Activated naive CD4-positive, alpha-beta T cell treated with anti-CD3 and anti-CD28 coated beads for 36 hours (primary cell): ENCODE results near the gene SMARCC2. TPM values are rescaled to one million over a fixed set of nuclear protein-coding genes. Genes with fewer than 3 reads are reported as not detected.

ENCODE experiments used
- CTCF ChIA-PET: fragments of 350-600 bp; sonication (Branson Sonifier 250); formaldehyde crosslinking; loops from one replicate; lab custom pipeline; 2021; ENCODE audit warnings: antibody characterized with exemption; lab: Charles Lee
- DNase-seq: peaks from one replicate; pipeline ENCODE4 v3.0.0-alpha.2; 2020
- H3K27ac Mint-ChIP-seq: one replicate; pipeline ENCODE4 v1.8.0; 2021; ENCODE audit warnings: mild to moderate bottlenecking, mixed read lengths
- H3K27me3 Mint-ChIP-seq: one replicate; pipeline ENCODE4 v1.8.0; 2021; ENCODE audit warnings: low read depth, mixed read lengths
- H3K36me3 Mint-ChIP-seq: one replicate; pipeline ENCODE4 v1.8.0; 2021; ENCODE audit warnings: low read depth, mixed read lengths
- H3K4me1 Mint-ChIP-seq: one replicate; pipeline ENCODE4 v1.8.0; 2021; ENCODE audit warnings: low read depth, mixed read lengths
- H3K4me3 Mint-ChIP-seq: one replicate; pipeline ENCODE4 v1.8.0; 2021; ENCODE audit warnings: mild to moderate bottlenecking, moderate library complexity, mixed read lengths
- H3K9me3 Mint-ChIP-seq: one replicate; pipeline ENCODE4 v1.8.0; 2021; ENCODE audit warnings: mixed read lengths
- intact Hi-C: fragments of 100-400 bp; cut with micrococcal nuclease; formaldehyde crosslinking; loops from one replicate; pipeline ENCODE4 v1.15.1; 2023
- total RNA-seq, 2 experiments: library from RNA; stranded (reverse); gene quantifications; one replicate each; pipeline ENCODE4 v1.2.3, GENCODE V29; 2021

Gene SMARCC2
- total RNA-seq, 2 experiments from 2014 or later, result 75.8 to 79.0 TPM

- no peaks in the 10 kb centered on the region for H3K9me3 Mint-ChIP-seq
- intact Hi-C loops, result no loop called here
- peak overlapping the region; percentile 3 for H3K27ac Mint-ChIP-seq
- H3K4me3 Mint-ChIP-seq, result no peak overlapping the region
- H3K36me3 Mint-ChIP-seq, result peaks cover 62% of the 10 kb centered on the region
- CTCF ChIA-PET, result interaction anchor here (0.6 to 6.7 kb wide), 8 partner anchors 12 to 415 kb away, joined by 3 to 43 read pairs (median 6); partner anchors contain the start of gene ZC3H10
- DNase-seq, result no peak
- peaks cover 29% of the 10 kb centered on the region for H3K4me1 Mint-ChIP-seq
- H3K27me3 Mint-ChIP-seq, result no peaks in the 10 kb centered on the region
Observed at GRCh38 chr12:56162468-56163290, 26.6 kb downstream of the SMARCC2 start.

GRCh38 chr12:56161690-56162351 is 27.5 kb downstream of the SMARCC2 start:
- DNase-seq, result no peak
- Mint-ChIP-seq H3K4me1 (peaks cover 35% of the 10 kb centered on the region), H3K4me3 (peak overlapping the region; percentile 25), H3K27me3 (no peaks in the 10 kb centered on the region), H3K27ac (peak overlapping the region; percentile 95), H3K36me3 (peaks cover 62% of the 10 kb centered on the region), H3K9me3 (no peaks in the 10 kb centered on the region)
- CTCF ChIA-PET, result interaction anchor here (0.6 to 6.7 kb wide), 10 partner anchors 10 to 414 kb away, joined by 3 to 43 read pairs (median 5); partner anchors contain the start of genes MYL6B, RNF41 and ZC3H10
- intact Hi-C loops, result no loop called here

GRCh38 chr12:56160894-56161689 is 28.2 kb downstream of the SMARCC2 start:
- intact Hi-C loops, result loop anchor here (1.0 kb wide), 2 partner anchors 9 to 63 kb away; partner anchors contain the start of genes MYL6B and NABP2
- peaks cover 62% of the 10 kb centered on the region for H3K36me3 Mint-ChIP-seq
- H3K27me3 Mint-ChIP-seq, result no peaks in the 10 kb centered on the region
- CTCF ChIA-PET, result interaction anchor here (0.6 to 6.7 kb wide), 9 partner anchors 9 to 114 kb away, joined by 3 to 43 read pairs (median 5); partner anchors contain the start of genes MYL6B, RNF41, SMARCC2 and ZC3H10
- peaks cover 35% of the 10 kb centered on the region for H3K4me1 Mint-ChIP-seq
- no peak for DNase-seq
- no peaks in the 10 kb centered on the region for H3K9me3 Mint-ChIP-seq
- H3K27ac Mint-ChIP-seq, result peak overlapping the region; percentile 95
- H3K4me3 Mint-ChIP-seq, result peak overlapping the region; percentile 96

- Mint-ChIP-seq H3K4me1 (peaks cover 35% of the 10 kb centered on the region), H3K36me3 (peaks cover 62% of the 10 kb centered on the region), H3K27me3 (no peaks in the 10 kb centered on the region), H3K4me3 (peak overlapping the region; percentile 96), H3K27ac (peak overlapping the region; percentile 95), H3K9me3 (no peaks in the 10 kb centered on the region)
- CTCF ChIA-PET, result interaction anchor here (1.2 to 6.7 kb wide), 6 partner anchors 9 to 62 kb away, joined by 4 to 43 read pairs (median 8); partner anchors contain the start of genes ESYT1, MYL6B, RNF41 and SMARCC2
- intact Hi-C loops, result loop anchor here (1.0 kb wide), 2 partner anchors 8 to 64 kb away; partner anchors contain the start of genes MYL6B and NABP2
- peak; percentile 83 for DNase-seq
Observed at GRCh38 chr12:56160193-56160763, 29.0 kb downstream of the SMARCC2 start.

- Mint-ChIP-seq H3K9me3 (no peaks in the 10 kb centered on the region), H3K27me3 (no peaks in the 10 kb centered on the region), H3K4me1 (peaks cover 35% of the 10 kb centered on the region), H3K36me3 (peaks cover 62% of the 10 kb centered on the region), H3K4me3 (peak overlapping the region; percentile 96), H3K27ac (peak overlapping the region; percentile 95)
- DNase-seq, result no peak
- CTCF ChIA-PET, result interaction anchor here (1.3 to 6.7 kb wide), 6 partner anchors 15 to 40 kb away, joined by 3 to 43 read pairs (median 8); partner anchors contain the start of genes ESYT1 and SMARCC2
- intact Hi-C loops, result loop anchor here (1.0 to 2.0 kb wide), 3 partner anchors 7 to 229 kb away; partner anchors contain the start of genes DGKA, MYL6B and NABP2
Observed at GRCh38 chr12:56159482-56160192, 29.6 kb downstream of the SMARCC2 start.

GRCh38 chr12:56158926-56159461 is 30.3 kb downstream of the SMARCC2 start:
- peak overlapping the region; percentile 95 for H3K27ac Mint-ChIP-seq
- H3K27me3 Mint-ChIP-seq, result no peaks in the 10 kb centered on the region
- no peaks in the 10 kb centered on the region for H3K9me3 Mint-ChIP-seq
- DNase-seq, result peak; percentile 37
- H3K4me1 Mint-ChIP-seq, result peaks cover 37% of the 10 kb centered on the region
- CTCF ChIA-PET, result interaction anchor here (1.3 to 6.7 kb wide), 6 partner anchors 16 to 39 kb away, joined by 3 to 43 read pairs (median 8); partner anchors contain the start of genes ESYT1 and SMARCC2
- peak overlapping the region; percentile 96 for H3K4me3 Mint-ChIP-seq
- intact Hi-C loops, result loop anchor here (1.0 to 2.0 kb wide), 3 partner anchors 29 to 228 kb away; partner anchors contain the start of gene DGKA
- H3K36me3 Mint-ChIP-seq, result peaks cover 57% of the 10 kb centered on the region

- Mint-ChIP-seq H3K9me3 (no peaks in the 10 kb centered on the region), H3K4me1 (peaks cover 42% of the 10 kb centered on the region), H3K4me3 (peak within 1 kb of the TSS; percentile 96), H3K36me3 (peaks cover 51% of the 10 kb centered on the region), H3K27ac (peak within 1 kb of the TSS; percentile 95), H3K27me3 (no peaks in the 10 kb centered on the region)
- DNase-seq, result peak; percentile 98
- intact Hi-C loops, result loop anchor here (1.0 to 2.0 kb wide), 3 partner anchors 30 to 227 kb away; partner anchors contain the start of gene DGKA
- CTCF ChIA-PET, result interaction anchor here (1.3 to 6.7 kb wide), 6 partner anchors 17 to 39 kb away, joined by 3 to 43 read pairs (median 8); partner anchors contain the start of genes ESYT1 and SMARCC2
Observed at GRCh38 chr12:56158029-56158925, 31.0 kb downstream of the SMARCC2 start, which contains the start of gene MYL6. TSS of gene MYL6 (plus strand) at chr12:56158359. CDS start at chr12:56158402, 43 bp downstream.

GRCh38 chr12:56157201-56158028 is 31.9 kb downstream of the SMARCC2 start:
- no peaks in the 10 kb centered on the region for H3K27me3 Mint-ChIP-seq
- intact Hi-C loops, result loop anchor here (1.0 to 2.0 kb wide), 3 partner anchors 31 to 227 kb away; partner anchors contain the start of gene DGKA
- H3K4me3 Mint-ChIP-seq, result peak overlapping the region; percentile 96
- H3K9me3 Mint-ChIP-seq, result no peaks in the 10 kb centered on the region
- H3K27ac Mint-ChIP-seq, result peak overlapping the region; percentile 95
- DNase-seq, result peak; percentile 60
- H3K36me3 Mint-ChIP-seq, result peaks cover 46% of the 10 kb centered on the region
- peaks cover 50% of the 10 kb centered on the region for H3K4me1 Mint-ChIP-seq
- CTCF ChIA-PET, result interaction anchor here (0.6 to 6.7 kb wide), 6 partner anchors 15 to 135 kb away, joined by 3 to 43 read pairs (median 4); partner anchors contain the start of gene SMARCC2
